Neural crest cell (in vitro differentiated cells): ENCODE measurements around the gene TMEM132A. TPM values are rescaled to one million over a fixed set of nuclear protein-coding genes. Genes with fewer than 3 reads are reported as not detected.
"Not testable (repeated sequence)": the region's sequence is repeated elsewhere in the genome, so short reads cannot be mapped to it uniquely, and the experiment has no call there.

Source experiments
- DNase-seq: peaks from one replicate; pipeline ENCODE4 v3.0.0; 2021; ENCODE audit warnings: low read depth, mixed read lengths, low spot score
- H3K27ac Mint-ChIP-seq: one replicate; pipeline ENCODE4 v1.8.0; 2021; ENCODE audit warnings: mild to moderate bottlenecking, mixed read lengths; ENCODE audit not compliant: unreplicated experiment
- H3K27me3 Mint-ChIP-seq: 2 replicates; pipeline ENCODE4 v1.8.0; 2021; ENCODE audit warnings: low read depth, mild to moderate bottlenecking, mixed read lengths
- H3K36me3 Mint-ChIP-seq: 2 replicates; pipeline ENCODE4 v1.8.0; 2021; ENCODE audit warnings: low read depth, mild to moderate bottlenecking, mixed read lengths
- H3K4me1 Mint-ChIP-seq: 2 replicates; pipeline ENCODE4 v1.8.0; 2021; ENCODE audit warnings: mixed read lengths
- H3K4me3 Mint-ChIP-seq: one replicate; pipeline ENCODE4 v1.8.0; 2021; ENCODE audit warnings: mild to moderate bottlenecking, mixed read lengths
- H3K9me3 Mint-ChIP-seq: 2 replicates; pipeline ENCODE4 v1.8.0; 2021; ENCODE audit warnings: mixed read lengths
- total RNA-seq: library from RNA; stranded (reverse); gene quantifications from 2 replicates; pipeline ENCODE4 v1.2.1, GENCODE V29; 2021
- TF ChIP-seq, protein P1 (sequence below): fragments of 200-600 bp; sonication (generic); conservative IDR thresholded peaks from 2 replicates; pipeline ENCODE4 v1.5.0; 2021; ENCODE audit warnings: antibody characterized with exemption, mild to moderate bottlenecking

The TMEM132A gene
- total RNA-seq, 1 donor from 2014 or later: 216 TPM

DNA sequence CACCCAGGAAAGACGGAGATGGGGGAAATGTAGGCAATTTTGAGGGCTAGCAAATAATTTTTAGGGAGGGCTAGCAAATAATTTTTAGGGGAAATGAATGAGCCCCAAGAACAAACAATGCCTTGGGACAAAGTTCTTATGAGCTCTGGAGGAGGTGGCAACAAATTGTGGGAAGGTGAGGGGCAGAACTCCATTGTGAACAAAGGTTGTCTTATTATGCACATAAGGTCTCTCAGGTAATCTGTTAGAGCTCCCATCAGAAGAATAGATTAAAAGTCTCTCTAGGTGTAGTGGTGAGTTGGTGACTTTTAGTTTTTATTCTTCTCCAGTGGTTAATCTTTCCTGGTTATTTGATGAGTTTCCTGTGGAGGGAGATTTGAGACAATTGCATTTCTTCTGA lies 15.5 kb upstream of the TMEM132A start:
- TF ChIP-seq, protein P1, sequence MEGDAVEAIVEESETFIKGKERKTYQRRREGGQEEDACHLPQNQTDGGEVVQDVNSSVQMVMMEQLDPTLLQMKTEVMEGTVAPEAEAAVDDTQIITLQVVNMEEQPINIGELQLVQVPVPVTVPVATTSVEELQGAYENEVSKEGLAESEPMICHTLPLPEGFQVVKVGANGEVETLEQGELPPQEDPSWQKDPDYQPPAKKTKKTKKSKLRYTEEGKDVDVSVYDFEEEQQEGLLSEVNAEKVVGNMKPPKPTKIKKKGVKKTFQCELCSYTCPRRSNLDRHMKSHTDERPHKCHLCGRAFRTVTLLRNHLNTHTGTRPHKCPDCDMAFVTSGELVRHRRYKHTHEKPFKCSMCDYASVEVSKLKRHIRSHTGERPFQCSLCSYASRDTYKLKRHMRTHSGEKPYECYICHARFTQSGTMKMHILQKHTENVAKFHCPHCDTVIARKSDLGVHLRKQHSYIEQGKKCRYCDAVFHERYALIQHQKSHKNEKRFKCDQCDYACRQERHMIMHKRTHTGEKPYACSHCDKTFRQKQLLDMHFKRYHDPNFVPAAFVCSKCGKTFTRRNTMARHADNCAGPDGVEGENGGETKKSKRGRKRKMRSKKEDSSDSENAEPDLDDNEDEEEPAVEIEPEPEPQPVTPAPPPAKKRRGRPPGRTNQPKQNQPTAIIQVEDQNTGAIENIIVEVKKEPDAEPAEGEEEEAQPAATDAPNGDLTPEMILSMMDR: no peak
- no peak for DNase-seq
- Mint-ChIP-seq H3K27ac (no peak overlapping the region), H3K4me1 (peaks cover 42% of the 10 kb centered on the region), H3K27me3 (peaks cover 41% of the 10 kb centered on the region), H3K9me3 (no peaks in the 10 kb centered on the region), H3K36me3 (no peaks in the 10 kb centered on the region), H3K4me3 (peak overlapping the region; percentile 28)

DNA sequence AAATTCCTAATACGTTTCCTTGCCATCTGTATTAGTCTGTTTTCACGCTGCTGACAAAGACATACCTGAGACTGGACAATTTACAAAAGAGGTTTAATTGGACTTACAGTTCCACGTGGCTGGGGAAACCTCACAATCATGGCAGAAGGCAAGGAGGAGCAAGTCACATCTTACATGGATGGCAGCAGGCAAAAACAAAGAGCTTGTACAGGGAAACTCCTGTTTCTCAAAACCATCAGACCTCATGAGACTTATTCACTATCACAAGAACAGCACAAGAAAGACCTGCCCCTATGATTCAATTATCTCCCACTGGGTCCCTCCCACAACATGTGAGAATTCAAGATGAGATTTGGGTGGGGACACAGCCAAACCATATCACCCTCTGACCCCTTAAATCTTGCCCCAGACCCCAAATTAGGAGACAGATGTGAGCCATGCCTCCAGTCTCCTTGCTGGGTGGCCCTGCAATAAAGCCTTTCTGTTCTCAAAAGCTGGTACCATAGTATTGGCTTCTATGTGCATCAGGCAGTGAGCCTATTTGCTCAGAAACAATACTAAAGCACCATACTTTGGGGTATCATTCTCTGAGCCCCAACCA lies 14.5 kb upstream of the TMEM132A start:
- H3K4me3 Mint-ChIP-seq: peak overlapping the region; percentile 28
- H3K9me3 Mint-ChIP-seq: not testable (repeated sequence)

DNA sequence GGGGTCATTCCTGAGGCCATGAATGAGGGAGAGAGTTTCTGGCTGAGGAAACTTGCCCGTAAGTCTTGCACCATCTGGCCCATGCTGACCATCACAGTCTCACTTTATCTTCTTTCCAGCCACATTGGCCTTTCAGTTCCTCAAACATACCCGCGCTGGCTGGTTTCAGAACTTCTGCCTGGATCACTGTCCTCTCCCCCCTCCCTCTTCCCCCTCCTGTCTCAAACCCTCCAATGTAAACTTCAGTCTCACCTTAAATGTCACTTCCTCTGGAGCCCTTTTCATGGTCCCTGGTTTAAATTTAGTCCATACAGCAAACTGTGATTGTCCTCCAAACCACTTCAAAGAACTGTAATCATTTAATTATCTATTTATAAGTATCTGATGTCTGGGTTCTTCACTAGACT lies 14.0 kb upstream of the TMEM132A start:
- TF ChIP-seq, protein P1: no peak

More for the DNA sequence above, 14.5 kb upstream of the TMEM132A start:
- not testable (repeated sequence) for DNase-seq, H3K27ac Mint-ChIP-seq, H3K36me3 Mint-ChIP-seq
- H3K4me1 Mint-ChIP-seq: peaks cover 38% of the 10 kb centered on the region
- H3K27me3 Mint-ChIP-seq: peaks cover 41% of the 10 kb centered on the region

DNA sequence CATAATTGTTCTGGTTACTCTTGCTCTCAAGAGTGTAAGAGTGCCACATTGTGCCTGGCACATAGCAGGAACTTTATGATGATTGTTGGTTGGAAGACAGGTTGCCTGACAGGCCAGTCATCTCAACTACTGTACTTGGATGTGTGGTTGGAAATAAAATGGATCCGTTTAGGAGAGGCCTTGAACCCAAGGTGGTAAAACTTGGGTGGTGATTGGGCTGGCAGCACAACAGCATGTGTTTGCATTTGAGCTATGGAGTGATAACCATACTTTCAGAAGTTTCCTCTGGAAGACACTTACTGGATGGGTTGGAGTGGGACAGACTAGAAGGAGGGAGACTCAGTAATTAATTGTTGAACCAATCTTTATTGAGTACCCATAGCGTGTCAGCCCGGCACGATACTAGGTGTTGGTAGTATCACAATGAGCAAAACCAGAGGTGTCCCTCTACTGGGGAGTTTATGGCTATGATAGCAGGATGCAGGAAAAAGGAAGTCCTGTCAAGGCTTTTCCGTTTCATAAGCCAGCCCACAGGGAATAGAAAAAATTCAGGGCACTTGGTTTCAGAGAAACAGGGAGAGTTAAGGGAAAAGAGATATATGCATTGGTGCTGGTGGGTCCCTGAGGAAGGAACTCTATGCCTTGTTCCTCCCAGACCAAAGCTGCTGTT lies 13.4 kb upstream of the TMEM132A start:
- Mint-ChIP-seq H3K36me3 (peaks cover under 1% of the 10 kb centered on the region), H3K27ac (no peak overlapping the region), H3K9me3 (no peaks in the 10 kb centered on the region), H3K4me3 (peak overlapping the region; percentile 63), H3K27me3 (peaks cover 41% of the 10 kb centered on the region), H3K4me1 (peaks cover 38% of the 10 kb centered on the region)
- no peak for DNase-seq
- TF ChIP-seq, protein P1: no peak

More for the DNA sequence above, 14.0 kb upstream of the TMEM132A start:
- Mint-ChIP-seq H3K4me3 (no peak overlapping the region), H3K36me3 (no peaks in the 10 kb centered on the region), H3K9me3 (no peaks in the 10 kb centered on the region), H3K27me3 (peaks cover 41% of the 10 kb centered on the region), H3K4me1 (peaks cover 38% of the 10 kb centered on the region), H3K27ac (no peak overlapping the region)
- no peak for DNase-seq

DNA sequence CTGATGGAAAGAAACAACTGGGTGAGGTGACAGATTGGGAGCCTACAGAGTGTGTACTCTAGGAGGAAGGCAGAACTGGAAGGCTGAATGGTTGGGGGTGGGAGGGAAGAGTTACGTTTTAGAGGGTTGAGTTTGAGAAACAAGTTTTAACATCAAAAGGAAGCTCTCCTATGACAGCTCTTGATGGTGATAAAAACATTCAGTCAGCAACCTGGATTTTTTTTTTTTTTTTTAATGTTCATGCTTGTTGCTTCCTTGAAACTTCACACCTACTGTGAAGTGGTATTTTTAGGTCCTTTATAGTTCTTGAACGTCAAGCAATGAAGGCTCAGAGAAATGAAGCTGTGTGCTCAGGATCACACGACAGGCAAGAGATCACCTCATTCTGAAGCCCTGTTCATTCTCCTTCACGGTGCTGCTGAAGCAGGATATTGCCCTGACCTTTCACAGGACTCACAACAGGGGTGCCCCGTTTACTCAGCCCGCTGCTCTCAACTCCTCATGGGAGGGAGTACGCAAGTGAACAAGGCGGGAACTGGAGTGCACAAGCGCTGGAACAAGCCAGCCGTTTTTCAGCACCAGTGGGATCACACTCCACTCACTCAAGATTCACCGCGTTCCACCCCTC lies 11.9 kb upstream of the TMEM132A start:
- DNase-seq: no peak
- TF ChIP-seq, protein P1: no peak
- Mint-ChIP-seq H3K36me3 (peaks cover 2% of the 10 kb centered on the region), H3K27ac (peak overlapping the region; percentile 30), H3K4me3 (peak overlapping the region; percentile 97), H3K4me1 (peaks cover 41% of the 10 kb centered on the region), H3K27me3 (peaks cover 36% of the 10 kb centered on the region), H3K9me3 (no peaks in the 10 kb centered on the region)
